BE2C (cell line): Measurements from ENCODE around the gene ELMO2.

ENCODE experiments used
- DNase-seq: peaks from one replicate; pipeline ENCODE4 v3.0.0-alpha.2; 2020
- H3K27me3 ChIP-seq: fragments of 250-450 bp; sonication (Bioruptor Pico); 2 replicates; pipeline ENCODE4 v1.5.1; 2020; ENCODE audit warnings: mild to moderate bottlenecking
- H3K36me3 ChIP-seq: fragments of 250-450 bp; sonication (Bioruptor Pico); 2 replicates; pipeline ENCODE4 v1.5.1; 2020; ENCODE audit warnings: mild to moderate bottlenecking
- H3K4me1 ChIP-seq: fragments of 250-450 bp; sonication (Bioruptor Pico); 2 replicates; pipeline ENCODE4 v1.5.1; 2020
- H3K4me3 ChIP-seq: 2 replicates; pipeline ENCODE4 v1.5.1; 2011; ENCODE audit warnings: low read depth, low read length
- H3K9me3 ChIP-seq: fragments of 250-450 bp; sonication (Bioruptor Pico); 2 replicates; pipeline ENCODE4 v1.5.1; 2020
- CTCF ChIP-seq: IDR thresholded peaks from 2 replicates; pipeline ENCODE4 v1.5.1; 2012; ENCODE audit warnings: mild to moderate bottlenecking, low read depth, low read length

The ELMO2 gene

GRCh38 chr20:46364670-46365486, 41.5 kb downstream of the ELMO2 start:
- peak overlapping the region; percentile 98 for H3K4me3 ChIP-seq
- TF ChIP-seq CTCF: no peak
- H3K9me3 ChIP-seq: no peaks in the 10 kb centered on the region
- peaks cover 11% of the 10 kb centered on the region for H3K4me1 ChIP-seq
- no peaks in the 10 kb centered on the region for H3K27me3 ChIP-seq
- peaks cover 25% of the 10 kb centered on the region for H3K36me3 ChIP-seq
- DNase-seq: no peak

- H3K27me3 ChIP-seq: no peaks in the 10 kb centered on the region
- H3K4me1 ChIP-seq: peaks cover 11% of the 10 kb centered on the region
- peak overlapping the region; percentile 98 for H3K4me3 ChIP-seq
- H3K36me3 ChIP-seq: peaks cover 22% of the 10 kb centered on the region
- no peaks in the 10 kb centered on the region for H3K9me3 ChIP-seq
- no peak for TF ChIP-seq CTCF
- peak; percentile 94 for DNase-seq
These were observed 42.3 kb downstream of the ELMO2 start for GRCh38 chr20:46363874-46364669.

- H3K36me3 ChIP-seq: peaks cover 22% of the 10 kb centered on the region
- no peaks in the 10 kb centered on the region for H3K27me3 ChIP-seq
- peaks cover 3% of the 10 kb centered on the region for H3K4me1 ChIP-seq
- no peak for TF ChIP-seq CTCF
- H3K9me3 ChIP-seq: no peaks in the 10 kb centered on the region
- H3K4me3 ChIP-seq: peak overlapping the region; percentile 98
- DNase-seq: no peak
These were observed 43.2 kb downstream of the ELMO2 start for GRCh38 chr20:46362921-46363867.

GRCh38 chr20:46361811-46362210, 44.6 kb downstream of the ELMO2 start:
- H3K27me3 ChIP-seq: no peaks in the 10 kb centered on the region
- H3K36me3 ChIP-seq: peaks cover 19% of the 10 kb centered on the region
- no peak for TF ChIP-seq CTCF
- H3K9me3 ChIP-seq: no peaks in the 10 kb centered on the region
- H3K4me1 ChIP-seq: peaks cover 6% of the 10 kb centered on the region
- H3K4me3 ChIP-seq: no peak overlapping the region
- DNase-seq: no peak

GRCh38 chr20:46361381-46361780, 45.0 kb downstream of the ELMO2 start:
- no peak for TF ChIP-seq CTCF
- Histone ChIP-seq H3K27me3 (no peaks in the 10 kb centered on the region), H3K4me3 (no peak overlapping the region), H3K9me3 (no peaks in the 10 kb centered on the region), H3K36me3 (peaks cover 15% of the 10 kb centered on the region), H3K4me1 (peaks cover 10% of the 10 kb centered on the region)
- no peak for DNase-seq
